ENCODE measurements around the gene PRKG1.
"Not testable (repeated sequence)": the region's sequence is repeated elsewhere in the genome, so short reads cannot be mapped to it uniquely, and the experiment has no call there.

The PRKG1 gene

GRCh38 chr10:51267980-51268570 is 193.8 kb downstream of the PRKG1 start:
- H3K4me1 Mint-ChIP-seq (ENCODE audit: low read depth); H3K27ac Mint-ChIP-seq; H3K4me3 Mint-ChIP-seq; H3K9me3 Mint-ChIP-seq; H3K36me3 Mint-ChIP-seq (ENCODE audit: low read depth); H3K27me3 Mint-ChIP-seq: not testable (repeated sequence)

- Mint-ChIP-seq H3K4me3 (no peak overlapping the region), H3K36me3 (ENCODE audit: low read depth) (no peaks in the 10 kb centered on the region)
Observed at GRCh38 chr10:51269821-51270220, 195.5 kb downstream of the PRKG1 start.

GRCh38 chr10:51270936-51271530 is 196.7 kb downstream of the PRKG1 start:
- no peaks in the 10 kb centered on the region for H3K27me3 Mint-ChIP-seq
- H3K4me1 Mint-ChIP-seq (ENCODE audit: low read depth) = no peaks in the 10 kb centered on the region
- no peak overlapping the region for H3K4me3 Mint-ChIP-seq
- no peak overlapping the region for H3K27ac Mint-ChIP-seq
- no peaks in the 10 kb centered on the region for H3K9me3 Mint-ChIP-seq
- no peaks in the 10 kb centered on the region for H3K36me3 Mint-ChIP-seq (ENCODE audit: low read depth)

More at GRCh38 chr10:51269821-51270220, 195.5 kb downstream of the PRKG1 start:
- Mint-ChIP-seq H3K4me1 (ENCODE audit: low read depth) (no peaks in the 10 kb centered on the region), H3K27ac (no peak overlapping the region), H3K9me3 (no peaks in the 10 kb centered on the region), H3K27me3 (no peaks in the 10 kb centered on the region)

GRCh38 chr10:51272099-51272498 is 197.8 kb downstream of the PRKG1 start:
- H3K27me3 Mint-ChIP-seq; H3K4me3 Mint-ChIP-seq; H3K36me3 Mint-ChIP-seq (ENCODE audit: low read depth); H3K27ac Mint-ChIP-seq; H3K9me3 Mint-ChIP-seq; H3K4me1 Mint-ChIP-seq (ENCODE audit: low read depth): not testable (repeated sequence)

- H3K4me1 Mint-ChIP-seq (ENCODE audit: low read depth) = no peaks in the 10 kb centered on the region
- no peak overlapping the region for H3K27ac Mint-ChIP-seq
- H3K36me3 Mint-ChIP-seq (ENCODE audit: low read depth) = no peaks in the 10 kb centered on the region
- no peak overlapping the region for H3K4me3 Mint-ChIP-seq
- no peaks in the 10 kb centered on the region for H3K9me3 Mint-ChIP-seq
- H3K27me3 Mint-ChIP-seq = no peaks in the 10 kb centered on the region
Observed at GRCh38 chr10:51272555-51272954, 198.3 kb downstream of the PRKG1 start.

GRCh38 chr10:51273574-51273973 is 199.3 kb downstream of the PRKG1 start:
- Mint-ChIP-seq H3K9me3 (no peaks in the 10 kb centered on the region), H3K36me3 (ENCODE audit: low read depth) (no peaks in the 10 kb centered on the region), H3K27ac (no peak overlapping the region), H3K4me1 (ENCODE audit: low read depth) (no peaks in the 10 kb centered on the region), H3K4me3 (no peak overlapping the region), H3K27me3 (no peaks in the 10 kb centered on the region)

- H3K4me3 Mint-ChIP-seq; H3K4me1 Mint-ChIP-seq (ENCODE audit: low read depth); H3K27ac Mint-ChIP-seq; H3K27me3 Mint-ChIP-seq; H3K9me3 Mint-ChIP-seq; H3K36me3 Mint-ChIP-seq (ENCODE audit: low read depth): not testable (repeated sequence)
Observed at GRCh38 chr10:51276097-51276496, 201.8 kb downstream of the PRKG1 start.

- H3K27me3 Mint-ChIP-seq; H3K4me1 Mint-ChIP-seq (ENCODE audit: low read depth); H3K36me3 Mint-ChIP-seq (ENCODE audit: low read depth); H3K9me3 Mint-ChIP-seq; H3K4me3 Mint-ChIP-seq; H3K27ac Mint-ChIP-seq: not testable (repeated sequence)
Observed at GRCh38 chr10:51281387-51281786, 207.1 kb downstream of the PRKG1 start.

GRCh38 chr10:51285601-51286000 is 211.3 kb downstream of the PRKG1 start:
- Mint-ChIP-seq H3K9me3 (peaks cover 2% of the 10 kb centered on the region), H3K27me3 (no peaks in the 10 kb centered on the region), H3K27ac (no peak overlapping the region), H3K4me1 (ENCODE audit: low read depth) (no peaks in the 10 kb centered on the region), H3K36me3 (ENCODE audit: low read depth) (no peaks in the 10 kb centered on the region), H3K4me3 (no peak overlapping the region)

- no peak overlapping the region for H3K4me3 Mint-ChIP-seq
- H3K4me1 Mint-ChIP-seq (ENCODE audit: low read depth) = no peaks in the 10 kb centered on the region
- peaks cover 3% of the 10 kb centered on the region for H3K9me3 Mint-ChIP-seq
- no peak overlapping the region for H3K27ac Mint-ChIP-seq
- no peaks in the 10 kb centered on the region for H3K27me3 Mint-ChIP-seq
- H3K36me3 Mint-ChIP-seq (ENCODE audit: low read depth) = no peaks in the 10 kb centered on the region
Observed at GRCh38 chr10:51288511-51288910, 214.2 kb downstream of the PRKG1 start.

GRCh38 chr10:51289519-51289918 is 215.2 kb downstream of the PRKG1 start:
- H3K27me3 Mint-ChIP-seq = no peaks in the 10 kb centered on the region

GRCh38 chr10:51291961-51292360 is 217.7 kb downstream of the PRKG1 start:
- Mint-ChIP-seq H3K27ac (no peak overlapping the region), H3K27me3 (no peaks in the 10 kb centered on the region), H3K4me1 (ENCODE audit: low read depth) (no peaks in the 10 kb centered on the region)

More at GRCh38 chr10:51289519-51289918, 215.2 kb downstream of the PRKG1 start:
- H3K27ac Mint-ChIP-seq = no peak overlapping the region
- no peaks in the 10 kb centered on the region for H3K4me1 Mint-ChIP-seq (ENCODE audit: low read depth)
- H3K36me3 Mint-ChIP-seq (ENCODE audit: low read depth) = no peaks in the 10 kb centered on the region
- no peak overlapping the region for H3K4me3 Mint-ChIP-seq
- peaks cover 5% of the 10 kb centered on the region for H3K9me3 Mint-ChIP-seq

GRCh38 chr10:51297438-51297837 is 223.2 kb downstream of the PRKG1 start:
- Mint-ChIP-seq H3K4me3 (no peak overlapping the region), H3K27me3 (no peaks in the 10 kb centered on the region), H3K36me3 (ENCODE audit: low read depth) (no peaks in the 10 kb centered on the region), H3K9me3 (peaks cover 5% of the 10 kb centered on the region), H3K4me1 (ENCODE audit: low read depth) (no peaks in the 10 kb centered on the region), H3K27ac (no peak overlapping the region)

More at GRCh38 chr10:51291961-51292360, 217.7 kb downstream of the PRKG1 start:
- peaks cover 5% of the 10 kb centered on the region for H3K9me3 Mint-ChIP-seq
- H3K36me3 Mint-ChIP-seq (ENCODE audit: low read depth) = no peaks in the 10 kb centered on the region
- H3K4me3 Mint-ChIP-seq = no peak overlapping the region

- Mint-ChIP-seq H3K9me3 (no peaks in the 10 kb centered on the region), H3K36me3 (ENCODE audit: low read depth) (no peaks in the 10 kb centered on the region), H3K27ac (no peak overlapping the region), H3K4me3 (no peak overlapping the region), H3K27me3 (no peaks in the 10 kb centered on the region), H3K4me1 (ENCODE audit: low read depth) (no peaks in the 10 kb centered on the region)
Observed at GRCh38 chr10:51300617-51301304, 226.5 kb downstream of the PRKG1 start.

GRCh38 chr10:51301644-51302043 is 227.4 kb downstream of the PRKG1 start:
- Mint-ChIP-seq H3K4me1 (ENCODE audit: low read depth) (no peaks in the 10 kb centered on the region), H3K27me3 (no peaks in the 10 kb centered on the region)

GRCh38 chr10:51302316-51302715 is 228.0 kb downstream of the PRKG1 start:
- Mint-ChIP-seq H3K27me3 (no peaks in the 10 kb centered on the region), H3K4me3 (no peak overlapping the region), H3K36me3 (ENCODE audit: low read depth) (no peaks in the 10 kb centered on the region), H3K9me3 (no peaks in the 10 kb centered on the region), H3K4me1 (ENCODE audit: low read depth) (no peaks in the 10 kb centered on the region), H3K27ac (no peak overlapping the region)

More at GRCh38 chr10:51301644-51302043, 227.4 kb downstream of the PRKG1 start:
- no peak overlapping the region for H3K4me3 Mint-ChIP-seq
- no peaks in the 10 kb centered on the region for H3K9me3 Mint-ChIP-seq
- H3K27ac Mint-ChIP-seq = no peak overlapping the region
- no peaks in the 10 kb centered on the region for H3K36me3 Mint-ChIP-seq (ENCODE audit: low read depth)

All from stimulated activated naive CD8-positive, alpha-beta T cell treated with anti-CD3 and anti-CD28 coated beads, Interleukin-15, Interleukin-2, amounts not matched to agents 100 ng/mL and 50 ng/mL, for 24 hours (primary cell).